K562 (cell line): ENCODE measurements around the gene COL28A1. TPM values are rescaled to one million over a fixed set of nuclear protein-coding genes. Genes with fewer than 3 reads are reported as not detected.

Experiments used
- ATAC-seq: fragments of 200-7000 bp; cut with Tn5 transposase; 3 replicates; pipeline ENCODE4 v1.9.1; 2020; ENCODE audit warnings: moderate library complexity
- BruUV-seq: library from RNA; stranded (reverse); fragments of 400-500 nt; replicated peaks from 2 replicates; lab custom pipeline; 2021; lab: Mats Ljungman, UMichigan
- CTCF ChIA-PET: fragments of 300-600 bp; formaldehyde crosslinking; extraction: SDS; loops from one replicate; lab custom pipeline; 2021; ENCODE audit warnings: low intra/inter-chr PET ratio; lab: Yijun Ruan, JAX
- POLR2A ChIA-PET: fragments of 300-600, 350-650 bp; sonication (Branson Sonifier 250); formaldehyde crosslinking; extraction: SDS; loops from one replicate; lab custom pipeline; 2021; ENCODE audit warnings: antibody characterized with exemption, inconsistent platforms; lab: Yijun Ruan, JAX
- DNase-seq, 4 experiments: peaks; one replicate each; pipeline versions ENCODE4 v3.0.0 to v3.0.0-alpha.2; 2011 to 2018; ENCODE audit warnings: low spot score in 3 of 4, mixed read lengths in 3 of 4; ENCODE audit errors: extremely low read depth in 1 of 4
- FAIRE-seq: peaks from 2 replicates; lab custom pipeline; 2011; peaks lifted over from hg19 to GRCh38; lab: Jason Lieb, UNC
- H2AFZ ChIP-seq: 2 replicates; pipeline ENCODE4 v1.6.0; 2011; ENCODE audit warnings: low read depth, low read length, control low read depth, inconsistent platforms
- H3K27ac ChIP-seq: fragments of 200-600 bp; 3 replicates; pipeline ENCODE4 v1.8.0; 2011; ENCODE audit warnings: low read depth, mild to moderate bottlenecking, control low read depth, inconsistent platforms, low read length, moderate library complexity, mixed read lengths; ENCODE audit errors: extremely low read depth
- H3K27me3 ChIP-seq, 2 experiments: fragments of 300-600 bp in 1 of 2; 2 replicates in 1 of 2; 3 replicates in 1 of 2; pipeline versions ENCODE4 v1.6.0 to v1.8.0; 2011; ENCODE audit warnings: inconsistent platforms in 2 of 2, low read length in 2 of 2, mild to moderate bottlenecking in 1 of 2, mixed read lengths in 1 of 2, moderate library complexity in 1 of 2; ENCODE audit not compliant: control insufficient read depth in 2 of 2, insufficient read depth in 2 of 2
- H3K36me3 ChIP-seq: fragments of 300-600 bp; 3 replicates; pipeline ENCODE4 v1.8.0; 2011; ENCODE audit warnings: mild to moderate bottlenecking, low read length, inconsistent platforms; ENCODE audit not compliant: control insufficient read depth, insufficient read depth
- H3K4me1 ChIP-seq, 2 experiments: fragments of 200-600 bp in 1 of 2; replicated peaks in 1 of 2; 2 replicates in 1 of 2; 3 replicates in 1 of 2; pipeline versions ENCODE4 v1.5.1 to v1.8.0; 2011; ENCODE audit warnings: inconsistent platforms in 2 of 2, low read length in 2 of 2, mild to moderate bottlenecking in 1 of 2, mixed read lengths in 1 of 2, moderate library complexity in 1 of 2; ENCODE audit not compliant: control insufficient read depth in 2 of 2, insufficient read depth in 2 of 2
- H3K4me2 ChIP-seq: 2 replicates; pipeline ENCODE4 v1.6.1; 2011; ENCODE audit warnings: low read length, control low read depth, inconsistent platforms, mixed read lengths; ENCODE audit not compliant: insufficient read depth
- H3K4me3 ChIP-seq: fragments of 200-600 bp; sonication (generic), shearing (Covaris generic); 2 replicates; pipeline ENCODE4 v1.5.1; 2016; ENCODE audit warnings: control low read depth, inconsistent platforms
- H3K79me2 ChIP-seq: fragments of 200-600 bp; 3 replicates; pipeline ENCODE4 v1.8.0; 2011; ENCODE audit warnings: low read length, inconsistent platforms; ENCODE audit not compliant: control insufficient read depth, insufficient read depth
- H3K9ac ChIP-seq, 2 experiments: 2 replicates each; pipeline versions ENCODE4 v1.6.0 to v1.6.1; 2011; ENCODE audit warnings: low read depth in 2 of 2, low read length in 2 of 2, control low read depth in 1 of 2, inconsistent platforms in 1 of 2, mild to moderate bottlenecking in 1 of 2, mixed read lengths in 1 of 2; ENCODE audit not compliant: insufficient read depth in 1 of 2
- H3K9me1 ChIP-seq: one replicate; pipeline ENCODE4 v1.6.0; 2011; ENCODE audit warnings: inconsistent platforms, mild to moderate bottlenecking, low read length, moderate library complexity; ENCODE audit not compliant: control insufficient read depth, insufficient read depth
- H3K9me3 ChIP-seq: replicated peaks from 2 replicates; pipeline ENCODE4 v1.5.1; 2011; ENCODE audit warnings: low read depth, low read length, inconsistent platforms; ENCODE audit not compliant: control insufficient read depth, insufficient read depth
- H4K20me1 ChIP-seq: replicated peaks from 2 replicates; pipeline ENCODE4 v1.6.1; 2011; ENCODE audit warnings: low read length, inconsistent platforms, mixed read lengths; ENCODE audit not compliant: control insufficient read depth, insufficient read depth
- CBFA2T2 ChIP-seq: fragments of 450-650 bp; conservative IDR thresholded peaks from 2 replicates; pipeline ENCODE4 v1.6.1; 2017; ENCODE audit warnings: mild to moderate bottlenecking
- DACH1 ChIP-seq: fragments of 450-650 bp; IDR thresholded peaks from 2 replicates; pipeline ENCODE4 v1.6.1; 2018; ENCODE audit not compliant: partially characterized antibody
- FOSL1 ChIP-seq: fragments of 200-800 bp; sonication (Bioruptor generic); conservative IDR thresholded peaks from 2 replicates; pipeline ENCODE4 v1.6.1; 2016; ENCODE audit warnings: missing genetic modification characterization, missing compliant biosample characterization
- KDM5B ChIP-seq: fragments of 200-600 bp; sonication (generic); IDR thresholded peaks from 2 replicates; pipeline ENCODE4 v1.6.1; 2012; ENCODE audit warnings: low read depth, mild to moderate bottlenecking, moderate library complexity, low read length, control low read depth, inconsistent platforms; ENCODE audit not compliant: insufficient replicate concordance
- NFRKB ChIP-seq: fragments of 450-650 bp; IDR thresholded peaks from 2 replicates; pipeline ENCODE4 v1.6.1; 2016; ENCODE audit warnings: low read depth
- NRF1 ChIP-seq, 2 experiments: fragments of 450-650 bp; IDR thresholded peaks in 1 of 2; conservative IDR thresholded peaks in 1 of 2; 2 replicates each; pipeline ENCODE4 v1.6.1; 2014; ENCODE audit warnings: mild to moderate bottlenecking in 2 of 2
- RREB1 ChIP-seq: fragments of 250-450 bp; sonication (Bioruptor Pico); IDR thresholded peaks from 2 replicates; pipeline ENCODE4 v1.4.0; 2020
- SMAD4 ChIP-seq: fragments of 250-450 bp; sonication (Bioruptor Pico); conservative IDR thresholded peaks from 2 replicates; pipeline ENCODE4 v1.8.0; 2021; ENCODE audit warnings: inconsistent platforms, mild to moderate bottlenecking, moderate library complexity
- USF1 ChIP-seq: sonication (generic); formaldehyde crosslinking; IDR thresholded peaks from 2 replicates; pipeline ENCODE4 v1.9.0; 2022; ENCODE audit warnings: mild to moderate bottlenecking, missing genetic modification reagents
- XRCC5 ChIP-seq: fragments of 200-400 bp; formaldehyde crosslinking; IDR thresholded peaks from 2 replicates; pipeline ENCODE4 v1.6.1; 2017; ENCODE audit warnings: low read depth, mild to moderate bottlenecking, low read length
- ZNF232 ChIP-seq: sonication (generic); formaldehyde crosslinking; IDR thresholded peaks from 2 replicates; pipeline ENCODE4 v1.8.0; 2022; ENCODE audit warnings: mild to moderate bottlenecking, missing genetic modification reagents
- ZNF584 ChIP-seq: fragments of 200-800 bp; sonication (Bioruptor generic); IDR thresholded peaks from 2 replicates; pipeline ENCODE4 v1.6.1; 2016; ENCODE audit warnings: low read depth, mild to moderate bottlenecking, missing genetic modification characterization, missing compliant biosample characterization
- WGBS: fragments of 100-300 bp; shearing (Covaris generic); methylation state at CpG from one replicate; pipeline ENCODE4 v1.1.6; 2016; ENCODE audit warnings: low coverage, mixed read lengths; ENCODE audit not compliant: insufficient coverage; ENCODE audit errors: missing lambda C conversion rate; 5-methylcytosine and 5-hydroxymethylcytosine counted together
- in situ Hi-C: fragments of 300-500 bp; cut with MboI; formaldehyde crosslinking; loops from 4 replicates; pipeline ENCODE4 v1.15.0; 2018; ENCODE audit warnings: inconsistent platforms, mixed read lengths
- intact Hi-C: fragments of 100-400 bp; cut with micrococcal nuclease; formaldehyde crosslinking; loops from 2 replicates; pipeline ENCODE4 v1.14.2; 2022
- polyA plus RNA-seq, 8 experiments: library from polyadenylated mRNA; depleted of rRNA in 4 of 8; stranded (reverse) in 5 of 8; unstranded in 3 of 8; fragments of >200 nt; fragmentation: Nextera tagmentation in 2 of 8; fragmentation: Illumina TruSeq in 1 of 8; extraction: Ambion mirVana in 2 of 8; extraction: Trizol in 1 of 8; gene quantifications; 2 replicates each; pipeline versions ENCODE4 v1.2.1 to v1.2.3, GENCODE V29; 2011 to 2014; ENCODE audit warnings: inconsistent platforms in 1 of 8, missing spikeins in 1 of 8
- total RNA-seq, 7 experiments: library from RNA; depleted of rRNA in 6 of 7; stranded (reverse); fragments of >200 nt in 6 of 7; fragmentation: Illumina TruSeq in 2 of 7; extraction: Trizol in 2 of 7; gene quantifications; 2 replicates each; pipeline versions ENCODE4 v1.2.1 to v1.2.3, GENCODE V29; 2011 to 2021; ENCODE audit warnings: low replicate concordance in 1 of 7
- TF ChIP-seq, protein P1 (sequence below): sonication (generic); formaldehyde crosslinking; IDR thresholded peaks from 2 replicates; pipeline ENCODE4 v1.8.1; 2023; ENCODE audit warnings: mild to moderate bottlenecking, missing genetic modification reagents, moderate library complexity

The COL28A1 gene
- total and polyA plus RNA-seq, 9 of the 15 experiments (the other 6 are each of a cell fraction or from before 2014, with no cell fraction given), result 0.03 to 0.13 (median 0.05) TPM; not detected in 3

DNA sequence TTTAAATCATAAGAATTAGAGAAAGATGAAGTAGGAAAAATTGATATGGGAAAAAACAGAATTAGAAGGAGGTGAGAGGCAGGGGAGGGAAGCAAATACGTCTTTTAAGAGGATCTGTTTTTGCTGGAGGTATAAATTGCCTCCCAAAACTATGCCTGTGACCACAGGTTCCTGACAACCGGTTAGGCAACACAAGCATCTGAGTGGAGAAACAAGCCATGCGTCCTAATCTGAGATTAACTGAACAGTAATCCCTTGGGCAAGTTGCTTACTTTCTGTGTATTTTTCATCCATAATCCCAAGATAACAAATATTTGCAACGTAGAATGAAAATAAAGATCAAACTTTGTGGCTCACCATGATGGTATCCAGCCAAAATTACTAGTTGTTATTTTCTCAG, 204.2 kb downstream of the COL28A1 start:
- no peaks in the 10 kb centered on the region for H3K9me1 ChIP-seq
- no TSS peak for BruUV-seq
- ChIA-PET CTCF (no interaction called here), POLR2A (no interaction called here)
- no peak overlapping the region for H2AFZ ChIP-seq
- intact Hi-C loops, result no loop called here
- FAIRE-seq (no peak), DNase-seq (no peak), ATAC-seq (no peak)
- no peaks in the 10 kb centered on the region for H3K36me3 ChIP-seq
- H3K9ac ChIP-seq, result no peak overlapping the region
- no peak overlapping the region for H3K4me2 ChIP-seq
- no peak overlapping the region for H3K4me3 ChIP-seq
- whole genome bisulfite sequencing, result 0% methylated on average over 3 of the region's 4 CpGs
- peaks cover 0 to 22% of the 10 kb centered on the region in 2 experiments; a peak in 2 of 5 replicates for H3K27me3 ChIP-seq
- no peaks in the 10 kb centered on the region for H3K9me3 ChIP-seq
- H3K4me1 ChIP-seq, result no peaks in the 10 kb centered on the region
- no peaks in the 10 kb centered on the region for H3K79me2 ChIP-seq
- no peaks in the 10 kb centered on the region for H4K20me1 ChIP-seq
- H3K27ac ChIP-seq, result no peak overlapping the region
- in situ Hi-C loops, result no loop called here
- TF ChIP-seq CBFA2T2 (no peak), DACH1 (no peak), USF1 (CRISPR knock-in tag) (no peak), KDM5B (no peak), RREB1 (CRISPR knock-in tag) (no peak), XRCC5 (no peak), FOSL1 (tag) (no peak), ZNF232 (no peak), NRF1 (conservative IDR thresholded peaks at IDR 0.05 in 1 of 2, IDR thresholded peaks at IDR 0.05 in 1 of 2) (no peak), ZNF584 (CRISPR knock-in tag) (no peak), NFRKB (no peak), SMAD4 (CRISPR knock-in tag) (no peak)
- TF ChIP-seq, protein P1, sequence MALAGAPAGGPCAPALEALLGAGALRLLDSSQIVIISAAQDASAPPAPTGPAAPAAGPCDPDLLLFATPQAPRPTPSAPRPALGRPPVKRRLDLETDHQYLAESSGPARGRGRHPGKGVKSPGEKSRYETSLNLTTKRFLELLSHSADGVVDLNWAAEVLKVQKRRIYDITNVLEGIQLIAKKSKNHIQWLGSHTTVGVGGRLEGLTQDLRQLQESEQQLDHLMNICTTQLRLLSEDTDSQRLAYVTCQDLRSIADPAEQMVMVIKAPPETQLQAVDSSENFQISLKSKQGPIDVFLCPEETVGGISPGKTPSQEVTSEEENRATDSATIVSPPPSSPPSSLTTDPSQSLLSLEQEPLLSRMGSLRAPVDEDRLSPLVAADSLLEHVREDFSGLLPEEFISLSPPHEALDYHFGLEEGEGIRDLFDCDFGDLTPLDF (CRISPR knock-in tag), result no peak
